ENCODE data around the gene CHST15.

DNA sequence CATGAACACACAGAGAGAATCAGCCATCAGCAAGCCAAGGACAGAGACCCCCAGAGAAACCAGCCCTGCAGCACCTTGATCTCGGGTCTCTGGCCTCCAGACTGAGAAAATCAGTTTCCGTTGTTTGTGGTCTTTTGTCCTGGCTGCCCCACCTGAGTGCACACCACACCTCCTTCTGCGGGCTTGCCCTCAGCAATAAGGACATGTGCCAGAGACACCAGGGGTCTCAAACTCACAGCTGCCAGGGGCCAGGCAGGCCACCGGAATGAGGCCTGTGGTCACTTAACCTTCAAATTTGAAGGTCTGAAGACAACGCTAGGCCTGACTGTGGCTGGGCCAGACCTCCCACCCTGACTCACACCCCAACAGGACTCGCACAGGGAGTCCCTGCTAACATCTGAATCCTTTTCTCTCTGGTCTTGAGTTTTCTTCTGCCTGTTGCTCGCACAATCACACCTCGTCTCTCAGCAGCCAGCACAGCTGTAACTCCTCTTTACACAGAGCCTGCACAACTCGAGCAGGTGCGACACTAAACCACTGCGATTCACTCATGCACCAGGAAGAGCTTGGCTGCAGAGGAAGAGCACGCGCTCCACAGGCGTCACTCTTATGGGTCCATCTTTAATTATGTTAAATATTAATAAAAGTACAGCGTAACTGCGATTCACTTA, 86.2 kb downstream of the CHST15 start:
- TF ChIP-seq RAD21 (IDR thresholded peaks at IDR 0.05), result no peak
- TF ChIP-seq ZBTB33 (IDR thresholded peaks at IDR 0.05), result no peak
- TF ChIP-seq CTCF (IDR thresholded peaks at IDR 0.05; ENCODE audit: low read depth, low read length, missing input control), result no peak
- TF ChIP-seq SP1 (IDR thresholded peaks at IDR 0.05), result no peak
- TF ChIP-seq RXRA (IDR thresholded peaks at IDR 0.05), result no peak
- no peak for TF ChIP-seq TAF1 (conservative IDR thresholded peaks at IDR 0.05)
- TF ChIP-seq REST (IDR thresholded peaks at IDR 0.05), result no peak
- no peak for TF ChIP-seq JUND (IDR thresholded peaks at IDR 0.05)
- no peak for TF ChIP-seq YY1 (IDR thresholded peaks at IDR 0.05)
- no peak for TF ChIP-seq GABPA (IDR thresholded peaks at IDR 0.05 in 1 of 2, conservative IDR thresholded peaks at IDR 0.05 in 1 of 2)
